Fibroblast of peridontal ligament (primary cell): ENCODE data around the gene PTF1A.
"Not testable (repeated sequence)": the region's sequence is repeated elsewhere in the genome, so short reads cannot be mapped to it uniquely, and the experiment has no call there.

Source experiments
- DNase-seq: peaks from one replicate; pipeline ENCODE4 v3.0.0-alpha.2; 2010; ENCODE audit errors: extremely low read depth

PTF1A gene

DNA sequence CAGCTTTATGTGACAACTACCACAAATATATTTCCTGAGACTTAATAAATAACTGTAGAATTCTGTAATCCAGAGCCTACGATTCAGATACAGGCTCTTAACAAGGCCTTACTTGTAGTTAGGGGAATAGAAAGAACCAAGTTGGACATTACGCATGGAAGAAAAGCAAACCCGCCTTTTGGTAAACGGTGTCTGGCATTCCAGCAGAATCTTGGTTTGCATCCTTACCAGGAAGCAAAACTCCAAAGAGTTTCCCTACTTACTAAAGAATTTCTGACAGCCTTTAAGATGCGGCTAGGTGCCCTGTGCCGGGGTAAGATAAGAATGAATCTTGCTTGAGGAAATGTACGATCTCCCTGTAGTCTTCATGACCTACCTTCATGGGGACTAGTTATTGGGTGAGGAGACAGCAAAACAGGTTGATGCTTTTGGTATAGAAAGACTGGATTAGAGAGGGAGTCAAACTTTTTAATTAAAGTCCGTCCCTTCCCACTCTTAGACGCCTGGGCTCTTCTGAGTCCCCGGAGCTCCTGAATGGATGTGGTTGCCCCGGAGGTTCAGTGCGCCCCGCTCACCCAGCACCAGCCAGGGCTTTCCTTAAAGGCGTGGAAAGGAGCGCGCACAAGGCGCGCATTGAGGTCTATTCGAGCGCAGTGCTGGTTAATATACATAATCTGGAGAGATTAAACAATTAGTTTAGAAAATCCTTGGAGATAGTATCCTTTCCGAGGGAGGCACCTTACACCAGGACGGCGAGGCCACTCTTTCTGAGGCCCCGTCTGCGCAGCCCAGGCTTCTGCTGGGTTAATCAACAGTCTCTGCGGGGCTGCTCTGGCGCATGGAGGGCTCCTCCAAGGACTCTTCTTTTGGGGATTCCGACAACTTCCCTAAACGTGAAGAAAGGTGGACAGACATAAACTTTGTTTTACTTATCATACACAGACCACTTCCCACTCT, 11.5 kb downstream of the PTF1A start:
- no peak for DNase-seq

- DNase-seq = no peak
Observed at GRCh38 chr10:23204773-23205172, 12.7 kb downstream of the PTF1A start.

GRCh38 chr10:23205972-23206642, 14.0 kb downstream of the PTF1A start:
- DNase-seq = no peak

DNA sequence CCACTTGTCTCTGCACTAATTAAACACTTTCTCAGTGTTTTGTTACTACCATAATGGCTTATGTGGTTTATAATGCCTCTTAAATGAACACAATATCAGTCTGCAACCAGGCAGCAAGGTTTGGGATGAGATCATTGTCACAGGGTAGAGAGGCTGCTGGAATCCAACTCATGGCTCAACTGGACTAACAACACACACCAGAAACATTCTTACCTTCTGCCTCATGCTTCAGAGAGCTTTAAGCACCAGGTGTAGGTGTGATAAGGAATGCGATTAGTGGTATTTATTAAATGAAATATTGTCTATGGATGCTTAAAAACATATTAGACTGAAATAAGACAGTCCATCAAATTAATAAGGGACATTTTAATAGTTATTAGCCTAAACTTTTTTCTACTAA, 25.4 kb downstream of the PTF1A start:
- DNase-seq = no peak

- no peak for DNase-seq
Observed at GRCh38 chr10:23230582-23230981, 38.5 kb downstream of the PTF1A start.

DNA sequence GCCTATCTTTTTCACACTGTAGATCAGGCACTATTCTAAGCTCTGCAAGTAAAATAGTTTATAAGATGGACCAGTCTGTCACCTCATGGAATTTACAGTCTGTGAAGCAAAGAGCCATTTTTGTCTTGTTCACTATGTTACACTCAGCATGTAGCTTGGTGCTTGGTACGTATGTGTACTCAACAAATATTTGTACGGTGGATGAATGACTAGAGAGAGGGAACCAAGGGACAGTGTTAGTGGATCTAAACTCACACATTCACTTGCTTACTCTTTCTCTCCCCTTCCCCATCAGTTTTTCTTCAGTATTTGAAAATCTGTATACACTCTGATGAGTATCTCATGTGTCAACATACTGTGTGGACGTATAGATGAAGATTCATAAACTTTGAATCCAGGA, 45.9 kb downstream of the PTF1A start:
- DNase-seq = no peak

- not testable (repeated sequence) for DNase-seq
Observed at GRCh38 chr10:23241779-23242178, 49.7 kb downstream of the PTF1A start.
